IgD-negative memory B cell (primary cell): Measurements from ENCODE around the gene DCAF12. TPM values are rescaled to one million over a fixed set of nuclear protein-coding genes. Genes with fewer than 3 reads are reported as not detected.

Experiments used
- H3K27ac Mint-ChIP-seq, 3 donors: one replicate each; pipeline ENCODE4 v1.8.0; 2020 to 2022; ENCODE audit warnings: mild to moderate bottlenecking in 3 of 3, mixed read lengths in 3 of 3, moderate library complexity in 1 of 3
- H3K27me3 Mint-ChIP-seq: one replicate; pipeline ENCODE4 v1.8.0; 2021; ENCODE audit warnings: mixed read lengths
- H3K36me3 Mint-ChIP-seq: one replicate; pipeline ENCODE4 v1.8.0; 2020; ENCODE audit warnings: mild to moderate bottlenecking, mixed read lengths
- H3K4me1 Mint-ChIP-seq, 3 donors: one replicate each; pipeline ENCODE4 v1.8.0; 2020 to 2022; ENCODE audit warnings: mixed read lengths in 3 of 3, mild to moderate bottlenecking in 1 of 3
- H3K4me3 Mint-ChIP-seq, 4 donors: one replicate each; pipeline ENCODE4 v1.8.0; 2020 to 2022; ENCODE audit warnings: mild to moderate bottlenecking in 4 of 4, mixed read lengths in 4 of 4, moderate library complexity in 3 of 4
- H3K9me3 Mint-ChIP-seq, 3 donors: one replicate each; pipeline ENCODE4 v1.8.0; 2020 to 2021; ENCODE audit warnings: mixed read lengths in 3 of 3, mild to moderate bottlenecking in 1 of 3
- polyA plus RNA-seq: library from polyadenylated mRNA; unstranded; fragments of 300-500 nt; fragmentation: Illumina TruSeq; gene quantifications from one replicate; pipeline ENCODE4 v1.2.3, GENCODE V29; 2021

DCAF12 gene
- polyA plus RNA-seq, 1 donor from 2014 or later = 1.4 TPM

DNA sequence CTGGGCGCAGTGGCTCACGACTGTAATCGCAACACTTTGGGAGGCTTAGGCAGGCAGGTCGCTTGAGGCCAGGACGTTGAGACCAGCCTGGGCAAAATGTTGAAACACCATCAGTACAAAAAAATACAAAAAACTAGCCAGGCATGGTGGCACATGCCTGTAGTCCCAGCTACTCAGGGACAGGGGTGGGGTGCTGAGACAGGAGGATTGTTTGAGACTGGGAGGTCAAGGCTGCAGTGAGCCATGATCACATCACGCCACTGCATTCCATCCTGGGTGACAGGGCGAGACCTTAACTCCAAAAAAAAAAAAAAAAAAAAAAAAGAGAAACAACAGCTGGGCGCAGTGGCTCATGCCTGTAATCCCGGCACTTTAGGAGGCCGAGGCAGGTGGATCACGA is 23.7 kb downstream of the DCAF12 start:
- no peaks in the 10 kb centered on the region for H3K36me3 Mint-ChIP-seq
- no peaks in the 10 kb centered on the region for H3K9me3 Mint-ChIP-seq

DNA sequence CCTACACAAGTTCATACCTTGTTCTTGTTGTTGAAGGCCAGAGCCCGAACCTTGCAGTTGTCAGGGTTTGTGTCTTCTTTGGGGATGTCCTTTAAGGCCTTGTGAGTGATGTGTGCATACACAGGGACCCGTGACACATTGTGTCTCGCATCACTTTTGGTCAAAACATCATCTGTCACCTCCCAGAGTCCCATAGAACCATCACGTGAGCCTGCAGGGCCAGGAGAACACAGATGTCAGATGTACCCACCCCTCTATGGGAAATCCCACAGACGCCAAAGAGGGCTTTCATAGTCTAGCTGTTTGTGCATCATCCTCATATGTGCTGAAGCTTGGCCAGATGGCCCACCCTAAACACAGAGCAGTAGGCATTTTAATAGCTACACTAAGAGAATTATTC is 28.2 kb downstream of the DCAF12 start:
- Mint-ChIP-seq H3K36me3 (no peaks in the 10 kb centered on the region), H3K27me3 (peaks cover 39% of the 10 kb centered on the region), H3K4me3 (no peak overlapping the region), H3K4me1 (peaks cover 11 to 12% (median 11%) of the 10 kb centered on the region in 3 donors), H3K9me3 (no peaks in the 10 kb centered on the region), H3K27ac (no peak overlapping the region)

More for the DNA sequence above, 23.7 kb downstream of the DCAF12 start:
- H3K4me3 Mint-ChIP-seq = no peak overlapping the region
- no peak overlapping the region for H3K27ac Mint-ChIP-seq
- H3K27me3 Mint-ChIP-seq = peaks cover 14% of the 10 kb centered on the region
- H3K4me1 Mint-ChIP-seq = peaks cover 3 to 9% (median 4%) of the 10 kb centered on the region in 3 donors

DNA sequence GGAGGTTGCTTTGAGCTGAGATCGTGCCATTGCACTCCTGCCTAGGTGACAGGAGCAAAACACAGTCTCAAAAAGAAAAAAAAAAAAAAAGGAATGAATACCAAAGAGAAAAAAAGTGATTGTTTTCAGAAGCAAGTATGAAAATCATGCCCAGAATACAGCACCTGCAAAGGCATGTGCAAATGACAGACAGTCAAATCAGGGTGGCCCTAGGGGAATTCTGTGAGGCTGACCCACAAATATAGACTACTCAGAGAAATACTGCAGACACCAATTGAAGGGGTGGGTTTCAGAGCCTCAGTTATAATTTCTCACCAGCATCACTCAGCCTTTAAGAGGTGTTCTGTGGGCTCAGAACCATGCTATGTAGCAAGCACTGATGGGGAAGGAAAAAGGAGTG is 28.6 kb downstream of the DCAF12 start:
- no peaks in the 10 kb centered on the region for H3K36me3 Mint-ChIP-seq
- H3K4me1 Mint-ChIP-seq = peaks cover 11 to 13% (median 12%) of the 10 kb centered on the region in 3 donors
- H3K9me3 Mint-ChIP-seq = no peaks in the 10 kb centered on the region
- peaks cover 41% of the 10 kb centered on the region for H3K27me3 Mint-ChIP-seq
- H3K4me3 Mint-ChIP-seq = peak overlapping the region in 1 of 4 donors; percentile 67
- no peak overlapping the region for H3K27ac Mint-ChIP-seq

DNA sequence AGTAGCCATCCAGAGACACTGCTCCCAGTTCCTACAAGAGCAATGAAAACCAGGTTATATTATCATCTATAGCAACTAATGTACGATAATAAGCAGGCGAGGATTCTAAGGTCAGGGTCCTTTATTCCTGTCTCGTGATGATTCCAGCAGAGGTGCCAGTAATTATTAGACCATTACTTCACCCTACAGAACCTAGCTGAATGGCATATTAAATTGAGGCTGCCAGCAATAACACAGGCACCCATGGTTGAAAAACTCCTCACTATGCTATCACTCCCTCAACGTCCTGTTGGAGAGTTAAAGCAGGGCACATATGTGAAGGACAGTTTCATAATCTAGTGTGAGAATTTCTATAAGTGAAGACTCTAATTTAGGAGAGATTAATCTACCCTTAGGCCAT is 29.7 kb downstream of the DCAF12 start:
- Mint-ChIP-seq H3K36me3 (no peaks in the 10 kb centered on the region), H3K4me1 (peaks cover 11 to 13% (median 12%) of the 10 kb centered on the region in 3 donors), H3K27me3 (peaks cover 39% of the 10 kb centered on the region), H3K27ac (no peak overlapping the region), H3K9me3 (no peaks in the 10 kb centered on the region), H3K4me3 (no peak overlapping the region)

DNA sequence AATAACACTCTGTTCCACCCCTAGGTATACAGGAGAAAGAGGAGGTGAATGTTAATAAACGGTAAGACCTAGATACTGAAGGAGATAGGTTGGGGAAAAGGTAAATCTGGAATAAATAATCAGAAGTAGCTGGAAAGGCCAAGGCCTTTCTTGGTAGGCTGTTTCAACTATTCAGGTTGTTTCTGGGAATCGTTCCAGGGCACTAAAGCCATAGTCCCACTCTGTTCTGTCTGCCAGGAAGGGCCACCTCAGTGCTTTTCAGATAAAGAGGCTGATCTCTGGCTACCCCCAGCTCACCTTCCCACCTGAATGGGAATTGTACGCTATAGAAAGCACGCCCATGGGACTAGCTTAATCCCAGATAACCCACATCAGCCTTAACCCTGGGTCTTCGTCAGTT is 32.9 kb downstream of the DCAF12 start:
- peaks cover 33% of the 10 kb centered on the region for H3K27me3 Mint-ChIP-seq

DNA sequence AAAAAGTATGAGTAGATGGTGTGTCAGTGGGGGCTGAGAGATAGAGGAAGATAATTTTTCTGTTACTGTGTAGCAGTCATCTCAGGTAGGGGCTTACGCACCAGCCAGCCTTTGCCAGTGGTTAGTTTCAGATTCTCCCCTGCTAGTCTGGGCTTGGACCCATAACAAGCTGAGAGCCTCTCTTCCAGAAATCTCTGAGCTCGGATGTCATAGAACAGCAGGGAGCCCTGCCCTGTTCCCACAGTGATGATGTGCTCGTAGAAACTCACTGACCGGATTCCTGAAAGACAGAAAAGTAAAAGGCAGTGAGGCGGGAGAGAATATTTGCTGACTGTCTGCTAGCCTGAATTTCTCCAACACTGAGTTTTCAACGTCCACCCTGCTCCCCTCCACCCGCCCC is 37.2 kb downstream of the DCAF12 start:
- H3K36me3 Mint-ChIP-seq = no peaks in the 10 kb centered on the region
- no peak overlapping the region for H3K4me3 Mint-ChIP-seq
- peaks cover 12% of the 10 kb centered on the region for H3K27me3 Mint-ChIP-seq

More for the DNA sequence above, 32.9 kb downstream of the DCAF12 start:
- Mint-ChIP-seq H3K27ac (no peak overlapping the region), H3K9me3 (no peaks in the 10 kb centered on the region), H3K36me3 (no peaks in the 10 kb centered on the region), H3K4me1 (peaks cover 11 to 13% (median 11%) of the 10 kb centered on the region in 3 donors), H3K4me3 (no peak overlapping the region)

DNA sequence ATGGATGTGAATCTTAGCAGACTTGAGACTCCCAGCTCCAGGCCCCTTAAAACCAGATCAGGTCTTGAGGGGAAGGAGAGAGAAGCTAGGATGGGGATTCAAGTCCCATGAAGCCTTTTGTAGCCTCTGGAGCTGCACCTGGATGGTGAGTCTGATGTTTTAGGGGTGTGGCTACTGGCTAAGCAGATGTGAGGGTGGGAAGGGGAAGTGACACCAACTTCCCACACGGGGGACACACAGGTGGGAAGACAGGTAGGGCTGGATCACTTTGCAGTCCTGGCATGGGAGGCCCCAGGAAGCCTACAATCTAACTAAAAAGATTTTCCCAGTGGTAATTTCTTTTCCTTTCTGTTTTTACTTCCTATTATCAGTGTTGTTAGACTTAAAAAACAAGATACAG is 39.1 kb downstream of the DCAF12 start:
- Mint-ChIP-seq H3K36me3 (no peaks in the 10 kb centered on the region), H3K4me1 (peaks cover 0 to 1% (median 0%) of the 10 kb centered on the region in 3 donors), H3K27me3 (peaks cover 6% of the 10 kb centered on the region), H3K9me3 (no peaks in the 10 kb centered on the region), H3K27ac (no peak overlapping the region), H3K4me3 (no peak overlapping the region)

More for the DNA sequence above, 37.2 kb downstream of the DCAF12 start:
- Mint-ChIP-seq H3K4me1 (peaks cover 0 to 2% (median 2%) of the 10 kb centered on the region in 3 donors), H3K27ac (peak overlapping the region in 1 of 3 donors; percentile 73), H3K9me3 (no peaks in the 10 kb centered on the region)

DNA sequence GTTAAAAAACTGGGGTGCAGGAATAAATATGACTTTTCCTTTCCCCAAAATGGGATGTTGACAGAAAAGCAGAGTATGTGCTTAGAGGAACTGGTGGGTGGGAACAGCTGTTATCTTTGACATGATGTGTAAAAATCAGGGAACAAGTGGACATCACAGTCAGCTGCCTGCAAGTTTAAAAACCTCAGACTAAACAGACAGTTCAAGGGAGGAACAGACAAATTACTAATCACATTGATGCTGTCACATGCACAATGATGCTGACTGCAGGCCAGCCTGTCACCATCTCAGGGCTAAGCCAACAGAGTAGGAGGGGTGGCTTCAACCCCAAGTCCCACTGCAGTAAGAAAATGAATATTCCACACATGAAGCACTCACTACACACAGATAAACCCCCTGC is 39.6 kb downstream of the DCAF12 start:
- H3K36me3 Mint-ChIP-seq = no peaks in the 10 kb centered on the region
- peaks cover 3% of the 10 kb centered on the region for H3K27me3 Mint-ChIP-seq
- no peaks in the 10 kb centered on the region for H3K9me3 Mint-ChIP-seq
- no peak overlapping the region for H3K27ac Mint-ChIP-seq
- H3K4me3 Mint-ChIP-seq = no peak overlapping the region
- H3K4me1 Mint-ChIP-seq = peaks cover 0 to 1% (median 0%) of the 10 kb centered on the region in 3 donors

DNA sequence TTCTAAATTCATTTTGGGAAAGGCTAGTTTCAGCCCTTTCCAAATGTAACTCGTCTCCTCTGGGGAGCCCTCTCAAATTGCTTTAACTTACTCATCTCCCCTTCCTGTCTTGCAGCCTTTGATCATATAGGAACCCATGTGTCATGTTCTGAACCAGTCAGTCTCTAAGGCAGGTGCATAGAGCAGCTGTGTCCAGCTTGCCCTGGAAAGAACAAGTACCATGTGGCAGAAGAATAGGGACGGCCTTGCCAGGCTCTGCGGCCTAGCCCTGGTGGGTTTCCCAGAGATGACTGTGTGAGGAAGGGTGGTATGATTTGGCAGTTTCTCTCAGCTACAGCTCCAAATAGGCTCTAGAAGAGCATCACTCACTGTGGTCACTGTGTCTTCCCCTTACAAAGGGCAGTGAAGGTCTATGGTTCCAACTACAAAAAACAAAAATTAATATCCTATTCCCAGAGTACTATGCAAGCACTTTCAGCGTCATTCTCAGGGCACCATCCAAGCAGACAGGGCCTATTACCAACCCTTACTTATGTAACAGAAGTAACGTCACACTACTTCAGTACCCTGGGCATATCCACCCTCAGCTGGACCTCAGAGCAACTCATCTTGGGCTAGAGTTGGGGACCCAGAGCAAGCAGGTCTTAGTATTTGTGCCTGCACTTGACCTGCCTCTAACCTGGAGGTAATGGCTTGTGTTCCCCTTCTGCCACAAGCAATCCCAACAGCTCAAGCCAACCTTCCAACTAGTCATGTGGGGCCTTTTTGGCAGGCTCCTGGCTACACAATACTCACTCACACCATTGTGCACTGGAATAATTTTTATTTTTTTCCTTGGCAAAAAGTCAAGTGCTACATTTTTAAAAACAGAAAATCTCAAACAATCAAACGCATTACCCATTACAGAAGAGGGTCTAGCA is 40.7 kb downstream of the DCAF12 start:
- Mint-ChIP-seq H3K27me3 (peaks cover 3% of the 10 kb centered on the region), H3K4me3 (no peak overlapping the region), H3K9me3 (no peaks in the 10 kb centered on the region), H3K27ac (no peak overlapping the region), H3K4me1 (peaks cover 0 to 1% (median 0%) of the 10 kb centered on the region in 3 donors), H3K36me3 (no peaks in the 10 kb centered on the region)

DNA sequence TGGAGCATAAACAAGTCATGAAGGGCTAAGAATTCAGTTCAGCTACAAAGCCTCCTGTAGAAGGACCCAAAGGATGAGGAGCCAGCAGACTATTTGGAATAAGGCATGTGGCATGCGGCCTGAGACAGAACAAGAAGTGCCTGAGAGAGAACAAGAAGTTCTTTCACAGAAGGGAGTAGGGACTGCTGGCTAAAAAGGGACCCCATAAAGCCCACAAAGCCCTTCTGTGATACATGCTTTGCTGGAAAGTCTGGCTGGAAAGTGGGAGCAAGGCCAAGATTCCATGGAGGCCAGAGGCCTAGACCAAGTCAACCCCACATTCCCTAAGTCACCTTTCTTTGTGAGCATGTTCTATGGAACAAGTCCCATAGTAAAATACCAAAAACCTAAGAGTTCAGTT is 41.9 kb downstream of the DCAF12 start:
- Mint-ChIP-seq H3K4me1 (peaks cover 0 to 1% (median 0%) of the 10 kb centered on the region in 3 donors), H3K4me3 (no peak overlapping the region), H3K36me3 (no peaks in the 10 kb centered on the region), H3K9me3 (no peaks in the 10 kb centered on the region), H3K27me3 (peaks cover 3% of the 10 kb centered on the region), H3K27ac (no peak overlapping the region)

DNA sequence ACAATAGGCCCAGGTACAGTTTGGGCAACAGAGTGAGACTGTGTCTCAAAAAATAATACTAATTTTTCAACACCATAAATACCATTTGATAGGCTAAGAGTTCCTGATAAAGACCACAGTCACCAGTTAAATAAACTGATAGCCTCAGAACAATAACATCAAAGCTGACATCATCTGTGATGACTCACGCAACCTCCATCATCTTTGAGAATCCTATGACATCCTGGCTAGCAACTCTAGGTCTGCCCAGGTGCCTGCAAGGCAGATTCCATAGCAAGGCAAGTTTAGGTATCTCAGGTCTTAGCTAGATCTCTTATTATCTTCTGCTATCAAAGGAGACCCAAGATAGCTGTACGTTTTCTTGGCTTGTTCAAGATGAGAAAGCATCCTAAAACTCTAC is 47.3 kb downstream of the DCAF12 start:
- Mint-ChIP-seq H3K27ac (no peak overlapping the region), H3K36me3 (no peaks in the 10 kb centered on the region), H3K4me1 (peaks cover 0 to 2% (median 0%) of the 10 kb centered on the region in 3 donors), H3K4me3 (no peak overlapping the region), H3K9me3 (no peaks in the 10 kb centered on the region), H3K27me3 (peaks cover 7% of the 10 kb centered on the region)

DNA sequence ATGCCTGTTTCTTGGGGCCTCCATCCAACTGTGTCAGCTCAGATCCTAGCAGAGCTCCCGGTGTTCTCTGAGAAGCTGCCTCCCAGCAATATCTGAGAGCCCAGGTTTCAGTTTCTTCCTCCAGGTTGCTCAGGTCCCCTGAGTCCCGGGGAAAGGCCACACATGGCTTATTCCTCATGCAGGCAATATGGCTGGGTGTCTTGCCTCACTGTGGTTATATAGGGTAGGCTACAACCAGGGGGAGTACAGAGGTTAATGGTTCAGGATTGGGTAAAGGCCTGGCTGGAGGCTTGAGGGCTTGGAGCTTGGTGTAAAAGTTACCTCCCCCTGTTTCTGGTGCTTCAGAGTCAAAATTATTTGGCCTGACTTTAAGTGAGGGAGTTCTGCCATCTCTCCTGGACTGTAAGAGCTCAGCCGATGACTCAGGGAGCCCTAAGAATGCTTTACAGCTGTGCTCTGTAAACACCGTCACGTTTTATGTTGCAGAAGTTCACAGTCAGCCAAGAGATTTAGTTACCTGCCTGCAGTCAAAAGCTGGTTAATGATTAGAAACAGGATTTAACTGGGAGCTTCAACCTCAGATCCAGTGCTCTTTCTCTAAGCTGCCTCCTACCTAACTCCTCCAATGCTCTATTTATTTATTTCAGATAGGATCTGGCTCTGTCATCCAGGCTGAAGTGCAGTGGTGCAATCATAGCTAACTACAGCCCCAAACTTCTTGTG is 53.5 kb downstream of the DCAF12 start:
- Mint-ChIP-seq H3K27me3 (no peaks in the 10 kb centered on the region), H3K4me1 (peaks cover 0 to 3% (median 0%) of the 10 kb centered on the region in 3 donors), H3K4me3 (no peak overlapping the region), H3K27ac (no peak overlapping the region), H3K36me3 (no peaks in the 10 kb centered on the region), H3K9me3 (no peaks in the 10 kb centered on the region)

DNA sequence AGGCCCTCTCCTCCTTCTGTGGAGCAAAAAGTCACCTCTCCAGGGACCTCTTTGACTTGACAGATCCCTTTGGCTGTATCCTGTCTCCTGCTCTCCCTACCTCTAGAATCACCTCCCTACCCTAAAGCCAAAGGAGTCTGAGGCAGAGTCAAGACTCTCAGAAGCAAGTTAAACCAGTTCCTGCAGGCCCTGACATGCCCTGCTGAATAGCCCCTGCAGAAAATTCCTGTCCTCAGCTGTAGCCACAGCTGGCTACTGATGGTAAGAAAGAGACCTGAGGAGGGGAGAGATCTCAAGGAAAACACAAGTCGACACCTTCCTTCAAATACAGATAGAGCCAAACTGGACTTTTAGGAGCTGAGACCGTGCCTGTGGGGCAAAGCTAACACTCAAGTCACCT is 54.1 kb downstream of the DCAF12 start:
- H3K27me3 Mint-ChIP-seq = no peaks in the 10 kb centered on the region
- H3K4me1 Mint-ChIP-seq = peaks cover 0 to 3% (median 0%) of the 10 kb centered on the region in 3 donors
- H3K4me3 Mint-ChIP-seq = no peak overlapping the region
- no peak overlapping the region for H3K27ac Mint-ChIP-seq
- no peaks in the 10 kb centered on the region for H3K36me3 Mint-ChIP-seq
- no peaks in the 10 kb centered on the region for H3K9me3 Mint-ChIP-seq

DNA sequence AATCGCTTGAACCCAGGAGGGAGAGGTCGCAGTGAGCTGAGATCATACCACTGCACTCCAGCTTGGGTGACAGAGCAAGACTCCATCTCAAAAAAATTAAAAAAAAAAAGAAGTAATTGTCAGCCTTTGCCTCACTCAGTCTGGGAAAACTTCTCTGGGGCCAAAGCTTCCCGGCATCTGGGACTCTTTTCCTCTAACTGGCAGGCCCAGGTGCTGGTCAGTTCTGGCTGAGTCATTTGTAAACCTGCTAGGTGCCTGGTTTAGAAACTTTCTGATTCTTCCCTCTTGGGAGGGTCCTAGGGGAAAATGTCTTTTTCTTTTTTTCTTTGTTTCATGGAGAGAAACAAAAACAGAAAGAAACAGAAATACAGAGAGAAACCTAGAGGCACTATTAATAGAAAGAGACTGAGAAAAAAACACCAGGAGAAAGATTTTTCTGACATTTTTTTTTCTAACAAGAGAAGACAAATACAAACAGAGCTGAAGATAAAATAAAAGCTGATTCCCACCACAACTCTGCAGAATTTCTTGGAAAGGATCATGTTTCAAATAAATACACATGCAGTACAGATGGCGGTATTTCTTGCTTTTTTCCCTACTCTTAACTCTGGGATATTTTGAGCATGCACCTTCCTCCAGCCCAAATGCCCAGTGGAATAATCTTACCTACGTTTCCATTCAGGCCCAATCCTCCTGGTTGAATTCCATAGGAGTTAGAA is 55.7 kb downstream of the DCAF12 start:
- no peaks in the 10 kb centered on the region for H3K36me3 Mint-ChIP-seq
- no peak overlapping the region for H3K27ac Mint-ChIP-seq
- H3K27me3 Mint-ChIP-seq = peaks cover 2% of the 10 kb centered on the region
- peaks cover 0 to 3% (median 0%) of the 10 kb centered on the region in 3 donors for H3K4me1 Mint-ChIP-seq
- H3K9me3 Mint-ChIP-seq = no peaks in the 10 kb centered on the region
- no peak overlapping the region for H3K4me3 Mint-ChIP-seq

DNA sequence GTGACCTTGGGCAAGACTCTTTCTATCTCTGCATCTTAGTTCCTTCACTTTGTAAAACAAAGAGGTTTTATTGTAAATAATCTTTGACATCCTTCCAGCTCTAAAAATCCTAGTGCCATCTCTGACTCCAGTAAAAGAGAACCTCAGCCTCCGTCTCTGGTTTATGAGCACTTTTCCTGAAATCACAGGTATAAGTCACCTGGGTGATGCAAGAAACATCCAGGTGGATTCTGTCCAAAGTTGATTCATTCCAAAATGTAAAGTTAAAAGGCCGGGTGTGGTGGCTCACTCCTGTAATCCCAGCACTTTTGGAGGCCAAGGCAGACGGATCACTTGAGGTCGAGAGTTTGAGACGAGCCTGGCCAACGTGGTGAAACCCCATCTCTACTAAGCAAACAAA is 56.7 kb downstream of the DCAF12 start:
- no peak overlapping the region for H3K4me3 Mint-ChIP-seq
- peaks cover 0 to 3% (median 0%) of the 10 kb centered on the region in 3 donors for H3K4me1 Mint-ChIP-seq
- H3K27me3 Mint-ChIP-seq = peaks cover 2% of the 10 kb centered on the region
- no peaks in the 10 kb centered on the region for H3K9me3 Mint-ChIP-seq
- H3K36me3 Mint-ChIP-seq = no peaks in the 10 kb centered on the region
- H3K27ac Mint-ChIP-seq = no peak overlapping the region
